ENCODE results near the gene EFCAB8. TPM values are rescaled to one million over a fixed set of nuclear protein-coding genes. Genes with fewer than 3 reads are reported as not detected.

Gene EFCAB8
- total RNA-seq, 1 donor from 2014 or later: 0.05 TPM

- no peak for DNase-seq (ENCODE audit: low read depth)
These were observed 127.7 kb downstream of the EFCAB8 start for GRCh38 chr20:32986331-32986966.

- no peak for DNase-seq (ENCODE audit: low read depth)
These were observed 128.5 kb downstream of the EFCAB8 start for GRCh38 chr20:32987044-32987825.

DNA sequence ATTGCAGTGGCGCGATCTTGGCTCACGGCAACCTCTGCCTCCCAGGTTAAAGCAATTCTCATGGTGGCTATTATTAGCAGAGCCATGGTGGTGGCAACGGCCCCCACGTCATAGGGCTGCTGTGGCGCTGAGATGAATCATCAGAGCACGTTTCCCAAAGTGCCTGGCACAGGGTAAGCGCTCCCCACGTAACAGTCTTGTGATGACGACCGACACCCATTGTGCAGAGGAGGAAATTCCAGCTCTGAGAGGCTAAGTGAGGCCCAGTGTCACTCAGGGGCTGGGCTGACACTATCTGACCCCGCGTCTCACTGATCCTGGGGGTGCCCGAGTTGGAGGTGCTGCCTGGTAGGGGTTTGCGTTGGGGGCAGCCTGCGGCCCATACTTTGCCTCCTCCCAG lies 129.3 kb downstream of the EFCAB8 start:
- DNase-seq (ENCODE audit: low read depth): no peak

DNA sequence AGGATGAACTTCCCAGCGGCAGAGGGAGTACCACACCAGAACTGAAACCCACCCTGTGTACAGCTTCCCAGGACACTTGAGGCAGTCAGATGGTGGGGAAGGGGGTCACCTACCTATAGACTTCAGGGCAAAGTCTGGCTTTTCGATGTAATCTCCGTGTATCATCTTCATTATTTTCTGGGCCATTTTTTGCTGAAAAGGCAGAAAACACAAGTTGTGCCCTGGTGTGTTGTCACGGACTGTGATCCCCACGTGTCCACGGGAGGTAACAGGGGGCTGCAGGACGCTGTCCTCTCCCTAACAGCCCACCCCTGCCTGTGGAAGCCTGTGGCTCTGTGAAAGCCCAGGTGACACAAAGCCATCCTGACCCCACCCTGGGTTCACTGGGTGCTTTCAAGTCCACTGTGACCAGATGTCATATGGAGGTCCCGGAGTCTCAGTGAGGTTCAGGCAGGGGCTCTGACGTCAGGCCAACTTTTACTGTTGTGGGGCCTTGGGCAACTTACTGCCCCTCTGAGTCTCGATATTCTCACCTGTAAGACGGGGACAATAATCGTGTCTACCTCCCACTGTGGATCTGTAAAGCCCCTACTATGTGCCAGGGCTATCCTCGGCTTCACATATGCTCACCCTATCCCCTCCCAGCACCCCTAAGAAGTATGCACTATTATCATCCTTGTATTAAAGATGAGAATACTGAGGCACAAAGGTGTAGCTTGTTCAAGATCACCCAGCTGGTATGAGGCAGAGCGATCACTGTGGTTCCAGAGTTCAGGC lies 131.0 kb downstream of the EFCAB8 start:
- DNase-seq (ENCODE audit: low read depth): no peak

DNA sequence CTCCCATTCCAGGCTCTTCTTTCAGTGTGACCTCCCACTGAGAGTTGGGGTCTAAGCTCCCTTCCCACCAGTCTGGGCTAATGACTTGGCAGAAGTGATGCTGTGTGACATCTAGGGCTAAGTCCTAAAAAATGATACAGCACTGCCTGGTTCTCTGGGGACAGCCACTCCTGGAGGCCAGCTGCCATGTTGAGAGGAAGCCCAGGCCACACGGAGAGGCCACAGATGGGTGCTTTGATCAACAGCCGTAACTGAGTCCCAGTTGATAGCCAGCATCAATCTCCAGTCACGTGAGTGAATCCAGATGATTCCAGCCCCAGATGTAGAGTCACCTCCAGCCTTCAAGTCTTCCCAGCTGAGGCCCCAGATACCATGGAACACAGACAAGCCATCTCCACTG lies 131.7 kb downstream of the EFCAB8 start:
- DNase-seq (ENCODE audit: low read depth): no peak

GRCh38 chr20:32991383-32991782 lies 132.7 kb downstream of the EFCAB8 start:
- no peak for DNase-seq (ENCODE audit: low read depth)

DNA sequence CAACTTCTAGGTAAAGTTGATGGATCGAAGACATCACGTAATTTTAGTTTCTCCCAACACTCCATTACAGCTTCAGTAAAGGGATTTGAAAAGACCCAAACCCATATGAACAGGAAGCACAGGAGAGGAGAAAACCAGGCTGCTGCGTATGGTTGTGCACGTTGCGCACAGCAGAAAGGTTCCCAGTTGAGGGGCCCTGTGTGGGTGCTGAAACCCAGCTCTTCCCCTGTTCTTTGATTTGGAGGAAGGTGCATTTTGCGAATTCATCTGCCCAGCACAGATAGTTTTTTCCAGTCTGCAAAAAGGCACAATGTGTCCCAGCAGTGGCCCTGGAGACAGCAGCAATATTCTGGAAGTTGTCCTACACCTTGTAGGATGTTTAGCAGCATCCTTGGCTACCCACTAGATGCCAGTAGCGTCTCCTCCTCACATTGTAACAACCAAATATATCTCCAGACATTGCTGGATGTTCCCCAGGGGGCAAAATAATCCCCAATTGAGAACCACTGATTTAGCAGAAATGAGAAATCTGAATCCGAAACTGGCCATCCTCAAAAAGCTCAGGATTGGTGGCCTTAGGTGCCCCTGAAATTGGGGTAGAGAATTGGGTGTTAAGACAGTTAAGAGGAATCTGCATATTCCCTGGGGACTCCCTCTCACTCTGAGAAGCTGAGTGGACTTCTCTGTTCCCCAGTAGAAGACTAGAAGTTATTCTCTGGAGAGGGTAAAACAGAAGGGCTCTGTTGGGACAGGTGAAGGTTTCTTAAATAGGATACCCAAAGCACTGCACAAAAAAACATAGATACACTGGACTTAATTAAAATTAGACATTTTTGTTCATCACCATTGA lies 133.3 kb downstream of the EFCAB8 start:
- DNase-seq (ENCODE audit: low read depth): no peak

- DNase-seq (ENCODE audit: low read depth): no peak
These were observed 134.8 kb downstream of the EFCAB8 start for GRCh38 chr20:32993496-32994050.

DNA sequence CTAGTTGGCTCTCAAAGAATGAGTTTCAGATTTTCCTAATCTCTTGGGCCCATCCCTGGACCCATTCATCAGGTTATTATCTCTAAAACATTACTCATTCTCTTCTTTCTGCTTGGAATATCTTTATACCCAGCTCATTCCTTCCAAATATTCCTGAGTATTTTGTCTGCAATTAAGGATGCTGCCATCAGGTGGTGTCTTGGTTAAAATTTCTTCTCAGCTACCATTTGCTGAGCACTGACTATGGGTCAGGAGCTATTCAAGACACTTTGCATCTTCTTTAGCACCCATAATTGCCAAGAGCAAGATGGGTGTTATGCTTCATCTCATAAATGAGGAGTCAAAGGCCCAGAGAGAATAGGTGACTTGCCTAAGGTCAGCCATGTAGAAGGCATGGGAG lies 137.1 kb downstream of the EFCAB8 start:
- no peak for DNase-seq (ENCODE audit: low read depth)

GRCh38 chr20:32997431-32997830 lies 138.7 kb downstream of the EFCAB8 start:
- no peak for DNase-seq (ENCODE audit: low read depth)

GRCh38 chr20:32999603-33000250 lies 141.0 kb downstream of the EFCAB8 start:
- DNase-seq (ENCODE audit: low read depth): no peak

DNA sequence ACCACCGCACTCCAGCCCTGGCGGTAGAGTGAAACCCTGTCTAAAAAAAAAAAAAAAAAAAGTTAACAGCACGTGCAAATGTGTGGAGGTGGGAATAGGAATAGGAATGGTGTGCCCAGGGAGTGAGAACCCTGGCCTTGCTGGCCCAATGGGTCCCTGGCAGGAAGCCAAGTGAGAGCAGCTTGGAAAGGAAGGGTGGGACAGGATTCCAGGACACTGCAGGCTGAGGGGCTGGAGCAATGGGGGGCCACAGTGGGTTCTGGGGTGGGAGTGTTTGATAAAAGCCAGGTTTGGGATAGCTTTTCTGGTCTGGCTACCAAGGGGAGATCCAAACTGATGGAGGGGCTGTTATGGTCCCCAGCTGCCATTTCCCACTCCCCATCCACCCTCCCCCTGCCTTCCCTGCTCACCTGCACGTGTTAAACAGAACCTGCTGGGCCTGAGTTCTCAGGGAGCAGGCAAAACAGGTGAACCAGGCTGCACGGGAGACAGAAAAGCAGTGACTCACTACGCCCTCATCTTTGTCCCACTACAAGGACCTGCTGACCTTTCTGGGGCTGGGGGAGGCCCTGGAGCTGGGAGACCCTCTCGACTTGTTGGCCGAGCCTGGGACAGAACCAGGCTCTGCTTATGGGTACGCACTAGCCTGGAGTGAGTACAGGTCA lies 142.2 kb downstream of the EFCAB8 start:
- DNase-seq (ENCODE audit: low read depth): no peak

GRCh38 chr20:33002087-33002808 lies 143.5 kb downstream of the EFCAB8 start:
- no peak for DNase-seq (ENCODE audit: low read depth)

- no peak for DNase-seq (ENCODE audit: low read depth)
These were observed 145.5 kb downstream of the EFCAB8 start, which contains the start of gene SUN5 for GRCh38 chr20:33004141-33004751. Gene SUN5, minus strand, starts transcription at chr20:33004433. Its CDS starts 93 bp downstream, at chr20:33004340.

DNA sequence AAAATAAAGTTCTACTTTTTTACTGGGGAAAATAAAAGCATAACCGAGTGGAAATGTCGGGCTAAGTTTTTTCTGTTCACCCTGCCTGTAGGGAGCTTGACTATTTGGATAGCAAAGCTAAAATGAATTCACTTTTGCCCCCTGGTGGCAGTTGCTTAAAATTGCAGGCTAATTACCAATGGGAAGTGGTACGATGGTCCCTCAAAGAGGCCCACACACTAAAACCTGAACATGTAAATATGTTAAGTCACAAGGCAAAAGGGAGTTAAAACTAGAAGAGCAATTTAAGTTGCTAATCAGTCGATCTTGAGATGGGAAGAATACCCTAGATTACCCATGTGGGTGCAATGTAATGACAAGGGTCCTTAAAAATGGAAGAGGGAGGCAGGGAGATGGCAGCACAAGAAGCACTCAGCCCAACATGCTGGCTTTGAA lies 146.4 kb downstream of the EFCAB8 start:
- DNase-seq (ENCODE audit: low read depth): no peak

GRCh38 chr20:33005908-33006775 lies 147.4 kb downstream of the EFCAB8 start:
- no peak for DNase-seq (ENCODE audit: low read depth)

- DNase-seq (ENCODE audit: low read depth): no peak
These were observed 148.2 kb downstream of the EFCAB8 start for GRCh38 chr20:33006776-33007375.
